WTC11 (cell line): ENCODE data around the gene SMC2. TPM values are rescaled to one million over a fixed set of nuclear protein-coding genes. Genes with fewer than 3 reads are reported as not detected.
A peak's percentile ranks its signal among the peaks of the same experiment; 100 is the strongest.

Experiments used
- ATAC-seq: fragments of 200-7000 bp; cut with Tn5 transposase; 2 replicates; pipeline ENCODE4 v1.10.0; 2021; ENCODE audit warnings: mild to moderate bottlenecking, moderate library complexity
- CTCF ChIA-PET: fragments of 300-600 bp; sonication (Branson Sonifier 250); formaldehyde crosslinking; loops from one replicate; lab custom pipeline; 2021; ENCODE audit warnings: antibody characterized with exemption; lab: Charles Lee
- POLR2A ChIA-PET: fragments of 350-600 bp; sonication (Branson Sonifier 250); formaldehyde crosslinking; loops from one replicate; lab custom pipeline; 2021; ENCODE audit warnings: antibody characterized with exemption; lab: Charles Lee
- DNase-seq: peaks from one replicate; pipeline ENCODE4 v3.0.0; 2021; ENCODE audit warnings: low spot score
- H3K27ac Mint-ChIP-seq: 2 replicates; pipeline ENCODE4 v1.8.0; 2021; ENCODE audit warnings: mixed read lengths
- H3K27me3 Mint-ChIP-seq: 2 replicates; pipeline ENCODE4 v1.8.0; 2021; ENCODE audit warnings: low read depth, mild to moderate bottlenecking, moderate library complexity, mixed read lengths
- H3K36me3 Mint-ChIP-seq: 2 replicates; pipeline ENCODE4 v1.8.0; 2021; ENCODE audit warnings: mixed read lengths
- H3K4me1 Mint-ChIP-seq: 2 replicates; pipeline ENCODE4 v1.8.0; 2022; ENCODE audit warnings: mixed read lengths
- H3K4me3 Mint-ChIP-seq: 2 replicates; pipeline ENCODE4 v1.8.0; 2021; ENCODE audit warnings: mild to moderate bottlenecking, moderate library complexity, mixed read lengths
- H3K9me3 Mint-ChIP-seq: 2 replicates; pipeline ENCODE4 v1.8.0; 2021; ENCODE audit warnings: mixed read lengths
- ATF1 ChIP-seq: sonication (generic); formaldehyde crosslinking; IDR thresholded peaks from 2 replicates; pipeline ENCODE4 v1.8.1; 2023; ENCODE audit warnings: mild to moderate bottlenecking, moderate library complexity, missing genetic modification reagents
- FOXP1 ChIP-seq: sonication (generic); formaldehyde crosslinking; IDR thresholded peaks from 2 replicates; pipeline ENCODE4 v1.8.0; 2022; ENCODE audit warnings: missing genetic modification reagents, mild to moderate bottlenecking, moderate library complexity, borderline replicate concordance
- JAZF1 ChIP-seq: fragments of 250-450 bp; sonication (Bioruptor Pico); IDR thresholded peaks from 2 replicates; pipeline ENCODE4 v1.9.0; 2021; ENCODE audit warnings: moderate library complexity, mild to moderate bottlenecking, inconsistent platforms
- MYBL2 ChIP-seq: sonication (generic); formaldehyde crosslinking; IDR thresholded peaks from 2 replicates; pipeline ENCODE4 v1.8.1; 2023; ENCODE audit warnings: mild to moderate bottlenecking, moderate library complexity, missing genetic modification reagents
- NFE2L1 ChIP-seq: sonication (generic); formaldehyde crosslinking; IDR thresholded peaks from 2 replicates; pipeline ENCODE4 v1.8.1; 2023; ENCODE audit warnings: missing genetic modification reagents
- SMAD4 ChIP-seq: sonication (generic); formaldehyde crosslinking; IDR thresholded peaks from 2 replicates; pipeline ENCODE4 v1.8.0; 2022; ENCODE audit warnings: mild to moderate bottlenecking, missing genetic modification reagents
- TEAD1 ChIP-seq: sonication (generic); formaldehyde crosslinking; IDR thresholded peaks from 2 replicates; pipeline ENCODE4 v1.8.0; 2022; ENCODE audit warnings: mild to moderate bottlenecking, missing genetic modification reagents
- TEAD4 ChIP-seq: sonication (generic); formaldehyde crosslinking; IDR thresholded peaks from 2 replicates; pipeline ENCODE4 v1.8.0; 2022; ENCODE audit warnings: mild to moderate bottlenecking, missing genetic modification reagents
- ZNF219 ChIP-seq: sonication (generic); formaldehyde crosslinking; IDR thresholded peaks from 2 replicates; pipeline ENCODE4 v1.8.0; 2023; ENCODE audit warnings: missing genetic modification reagents, mild to moderate bottlenecking, borderline replicate concordance
- ZNF317 ChIP-seq: sonication (generic); formaldehyde crosslinking; IDR thresholded peaks from 2 replicates; pipeline ENCODE4 v1.8.1; 2023; ENCODE audit warnings: low read depth, mild to moderate bottlenecking, moderate library complexity, missing genetic modification reagents, borderline replicate concordance
- ZNF416 ChIP-seq: fragments of 250-450 bp; sonication (Bioruptor Pico); IDR thresholded peaks from 2 replicates; pipeline ENCODE4 v1.9.0; 2021; ENCODE audit warnings: mild to moderate bottlenecking, inconsistent platforms
- ZNF423 ChIP-seq: fragments of 250-450 bp; sonication (Bioruptor Pico); IDR thresholded peaks from 2 replicates; pipeline ENCODE4 v2.1.2; 2022; ENCODE audit warnings: mild to moderate bottlenecking, moderate library complexity
- total RNA-seq: library from RNA; stranded (reverse); gene quantifications from 3 replicates; pipeline ENCODE4 v1.2.3, GENCODE V29; 2021
- TF ChIP-seq, protein P1 (sequence below): fragments of 250-450 bp; sonication (Bioruptor Pico); IDR thresholded peaks from 2 replicates; pipeline ENCODE4 v1.9.0; 2021; ENCODE audit warnings: moderate library complexity, mild to moderate bottlenecking, inconsistent platforms, borderline replicate concordance
- TF ChIP-seq, protein P2 (sequence below): sonication (generic); formaldehyde crosslinking; IDR thresholded peaks from 2 replicates; pipeline ENCODE4 v1.8.0; 2022; ENCODE audit warnings: mild to moderate bottlenecking, missing genetic modification reagents
- TF ChIP-seq, protein P3 (sequence below): sonication (generic); formaldehyde crosslinking; IDR thresholded peaks from 2 replicates; pipeline ENCODE4 v1.8.0; 2022; ENCODE audit warnings: missing genetic modification reagents
- TF ChIP-seq, protein P4 (sequence below): sonication (generic); formaldehyde crosslinking; IDR thresholded peaks from 2 replicates; pipeline ENCODE4 v1.8.0; 2022; ENCODE audit warnings: mild to moderate bottlenecking, missing genetic modification reagents
- TF ChIP-seq, protein P5 (sequence below): fragments of 250-450 bp; sonication (Bioruptor Pico); IDR thresholded peaks from 2 replicates; pipeline ENCODE4 v1.9.0; 2021; ENCODE audit warnings: mild to moderate bottlenecking
- TF ChIP-seq, protein P6 (sequence below): sonication (generic); formaldehyde crosslinking; IDR thresholded peaks from 2 replicates; pipeline ENCODE4 v1.8.0; 2023; ENCODE audit warnings: mild to moderate bottlenecking, missing genetic modification reagents
- TF ChIP-seq, protein P7 (sequence below): sonication (generic); formaldehyde crosslinking; IDR thresholded peaks from 2 replicates; pipeline ENCODE4 v1.8.0; 2023; ENCODE audit warnings: missing genetic modification reagents, mild to moderate bottlenecking, borderline replicate concordance

SMC2 gene
- total RNA-seq, 1 experiment from 2014 or later: 31.9 TPM

DNA sequence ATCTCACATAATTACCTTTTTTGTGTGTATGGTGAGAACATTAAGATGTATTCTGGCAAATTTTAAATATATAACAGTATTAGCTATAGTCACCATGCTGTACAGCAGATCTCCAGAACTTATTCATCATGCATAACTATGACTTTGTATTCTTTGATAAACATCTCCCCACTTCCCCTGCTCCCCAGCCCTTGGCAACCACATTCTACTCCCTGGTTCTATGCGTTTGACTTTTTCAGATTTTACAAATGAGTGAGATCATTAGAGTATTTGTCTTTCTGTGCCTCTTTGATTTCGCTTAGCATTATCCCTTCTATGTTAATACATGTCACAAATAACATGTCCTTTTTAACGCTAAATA, 49.4 kb downstream of the SMC2 start:
- Mint-ChIP-seq H3K4me1 (no peaks in the 10 kb centered on the region), H3K36me3 (peaks cover 7% of the 10 kb centered on the region; the same call in 1 of the 2 replicates), H3K27ac (no peak overlapping the region), H3K4me3 (no peak overlapping the region), H3K27me3 (no peaks in the 10 kb centered on the region), H3K9me3 (no peaks in the 10 kb centered on the region)
- no peak for TF ChIP-seq ZNF423 (CRISPR knock-in tag)
- TF ChIP-seq ZNF219 (CRISPR knock-in tag): no peak
- TF ChIP-seq, protein P1, sequence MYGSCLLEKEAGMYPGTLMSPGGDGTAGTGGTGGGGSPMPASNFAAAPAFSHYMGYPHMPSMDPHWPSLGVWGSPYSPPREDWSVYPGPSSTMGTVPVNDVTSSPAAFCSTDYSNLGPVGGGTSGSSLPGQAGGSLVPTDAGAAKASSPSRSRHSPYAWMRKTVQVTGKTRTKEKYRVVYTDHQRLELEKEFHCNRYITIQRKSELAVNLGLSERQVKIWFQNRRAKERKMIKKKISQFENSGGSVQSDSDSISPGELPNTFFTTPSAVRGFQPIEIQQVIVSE (CRISPR knock-in tag): no peak
- TF ChIP-seq MYBL2 (CRISPR knock-in tag): no peak
- TF ChIP-seq FOXP1 (CRISPR knock-in tag): no peak
- TF ChIP-seq TEAD1: no peak
- TF ChIP-seq ZNF416 (CRISPR knock-in tag): no peak
- TF ChIP-seq, protein P2, sequence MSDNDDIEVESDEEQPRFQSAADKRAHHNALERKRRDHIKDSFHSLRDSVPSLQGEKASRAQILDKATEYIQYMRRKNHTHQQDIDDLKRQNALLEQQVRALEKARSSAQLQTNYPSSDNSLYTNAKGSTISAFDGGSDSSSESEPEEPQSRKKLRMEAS: no peak
- POLR2A ChIA-PET: no interaction called here
- no peak for ATAC-seq
- no peak for DNase-seq
- CTCF ChIA-PET: no interaction called here

DNA sequence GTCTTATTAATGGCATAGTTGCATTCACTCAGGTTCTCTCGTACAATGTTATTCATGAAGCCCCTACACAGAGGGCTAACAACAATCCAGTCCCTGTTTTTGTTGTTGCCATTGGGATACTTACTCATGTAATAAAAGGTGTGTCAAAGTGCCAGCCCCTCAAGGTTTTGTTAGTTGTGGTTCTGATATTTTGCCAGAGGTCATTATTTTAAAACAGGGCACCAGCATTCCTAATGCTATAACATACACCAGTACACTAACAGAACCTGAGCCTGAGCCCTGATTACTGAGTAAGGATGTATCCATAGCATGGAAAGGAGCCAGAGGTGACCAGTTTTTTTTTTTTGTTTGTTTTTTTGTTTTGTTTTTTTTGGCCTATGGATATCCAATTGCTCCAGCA, 50.2 kb downstream of the SMC2 start:
- Mint-ChIP-seq H3K36me3 (peaks cover 5% of the 10 kb centered on the region; the same call in 1 of the 2 replicates), H3K9me3 (no peaks in the 10 kb centered on the region), H3K4me3 (no peak overlapping the region), H3K27me3 (no peaks in the 10 kb centered on the region), H3K4me1 (no peaks in the 10 kb centered on the region)
- DNase-seq (no peak), ATAC-seq (no peak)
- POLR2A ChIA-PET: no interaction called here
- CTCF ChIA-PET: no interaction called here
- TF ChIP-seq, protein P3, sequence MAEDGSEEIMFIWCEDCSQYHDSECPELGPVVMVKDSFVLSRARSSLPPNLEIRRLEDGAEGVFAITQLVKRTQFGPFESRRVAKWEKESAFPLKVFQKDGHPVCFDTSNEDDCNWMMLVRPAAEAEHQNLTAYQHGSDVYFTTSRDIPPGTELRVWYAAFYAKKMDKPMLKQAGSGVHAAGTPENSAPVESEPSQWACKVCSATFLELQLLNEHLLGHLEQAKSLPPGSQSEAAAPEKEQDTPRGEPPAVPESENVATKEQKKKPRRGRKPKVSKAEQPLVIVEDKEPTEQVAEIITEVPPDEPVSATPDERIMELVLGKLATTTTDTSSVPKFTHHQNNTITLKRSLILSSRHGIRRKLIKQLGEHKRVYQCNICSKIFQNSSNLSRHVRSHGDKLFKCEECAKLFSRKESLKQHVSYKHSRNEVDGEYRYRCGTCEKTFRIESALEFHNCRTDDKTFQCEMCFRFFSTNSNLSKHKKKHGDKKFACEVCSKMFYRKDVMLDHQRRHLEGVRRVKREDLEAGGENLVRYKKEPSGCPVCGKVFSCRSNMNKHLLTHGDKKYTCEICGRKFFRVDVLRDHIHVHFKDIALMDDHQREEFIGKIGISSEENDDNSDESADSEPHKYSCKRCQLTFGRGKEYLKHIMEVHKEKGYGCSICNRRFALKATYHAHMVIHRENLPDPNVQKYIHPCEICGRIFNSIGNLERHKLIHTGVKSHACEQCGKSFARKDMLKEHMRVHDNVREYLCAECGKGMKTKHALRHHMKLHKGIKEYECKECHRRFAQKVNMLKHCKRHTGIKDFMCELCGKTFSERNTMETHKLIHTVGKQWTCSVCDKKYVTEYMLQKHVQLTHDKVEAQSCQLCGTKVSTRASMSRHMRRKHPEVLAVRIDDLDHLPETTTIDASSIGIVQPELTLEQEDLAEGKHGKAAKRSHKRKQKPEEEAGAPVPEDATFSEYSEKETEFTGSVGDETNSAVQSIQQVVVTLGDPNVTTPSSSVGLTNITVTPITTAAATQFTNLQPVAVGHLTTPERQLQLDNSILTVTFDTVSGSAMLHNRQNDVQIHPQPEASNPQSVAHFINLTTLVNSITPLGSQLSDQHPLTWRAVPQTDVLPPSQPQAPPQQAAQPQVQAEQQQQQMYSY (CRISPR knock-in tag): peak; percentile 54
- no peak for TF ChIP-seq SMAD4 (CRISPR knock-in tag)
- TF ChIP-seq, all 79 proteins: peak for 1
- H3K27ac Mint-ChIP-seq: no peak overlapping the region

DNA sequence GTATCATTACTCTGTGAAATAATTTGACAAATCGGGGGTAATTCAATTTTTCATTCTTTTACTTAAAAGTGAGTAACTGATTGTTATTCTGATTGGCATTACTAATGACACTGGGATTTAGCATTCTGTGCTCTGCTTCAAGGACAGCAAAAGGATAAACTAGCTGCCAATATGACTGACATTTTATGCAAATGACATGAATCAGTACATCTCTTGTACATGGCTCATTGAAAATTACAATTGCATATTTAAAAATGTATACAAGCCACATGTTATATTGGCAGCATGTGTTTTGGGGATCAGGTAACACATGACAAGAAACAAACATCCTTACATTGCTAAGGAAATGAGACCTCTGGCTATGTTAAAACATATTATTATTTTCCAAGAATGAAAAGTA, 79.0 kb downstream of the SMC2 start:
- H3K4me1 Mint-ChIP-seq: peaks cover 9% of the 10 kb centered on the region
- H3K9me3 Mint-ChIP-seq: peaks cover 13% of the 10 kb centered on the region
- POLR2A ChIA-PET: no interaction called here
- no peak for DNase-seq
- TF ChIP-seq, protein P4, sequence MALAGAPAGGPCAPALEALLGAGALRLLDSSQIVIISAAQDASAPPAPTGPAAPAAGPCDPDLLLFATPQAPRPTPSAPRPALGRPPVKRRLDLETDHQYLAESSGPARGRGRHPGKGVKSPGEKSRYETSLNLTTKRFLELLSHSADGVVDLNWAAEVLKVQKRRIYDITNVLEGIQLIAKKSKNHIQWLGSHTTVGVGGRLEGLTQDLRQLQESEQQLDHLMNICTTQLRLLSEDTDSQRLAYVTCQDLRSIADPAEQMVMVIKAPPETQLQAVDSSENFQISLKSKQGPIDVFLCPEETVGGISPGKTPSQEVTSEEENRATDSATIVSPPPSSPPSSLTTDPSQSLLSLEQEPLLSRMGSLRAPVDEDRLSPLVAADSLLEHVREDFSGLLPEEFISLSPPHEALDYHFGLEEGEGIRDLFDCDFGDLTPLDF (CRISPR knock-in tag): no peak
- TF ChIP-seq JAZF1 (CRISPR knock-in tag): no peak
- no peak for TF ChIP-seq ZNF317 (CRISPR knock-in tag)
- TF ChIP-seq, protein P5, sequence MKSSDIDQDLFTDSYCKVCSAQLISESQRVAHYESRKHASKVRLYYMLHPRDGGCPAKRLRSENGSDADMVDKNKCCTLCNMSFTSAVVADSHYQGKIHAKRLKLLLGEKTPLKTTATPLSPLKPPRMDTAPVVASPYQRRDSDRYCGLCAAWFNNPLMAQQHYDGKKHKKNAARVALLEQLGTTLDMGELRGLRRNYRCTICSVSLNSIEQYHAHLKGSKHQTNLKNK (CRISPR knock-in tag): no peak
- no peak for TF ChIP-seq ZNF219 (CRISPR knock-in tag)
- TF ChIP-seq TEAD4 (CRISPR knock-in tag): no peak
- TF ChIP-seq MYBL2 (CRISPR knock-in tag): no peak
- TF ChIP-seq, protein P6, sequence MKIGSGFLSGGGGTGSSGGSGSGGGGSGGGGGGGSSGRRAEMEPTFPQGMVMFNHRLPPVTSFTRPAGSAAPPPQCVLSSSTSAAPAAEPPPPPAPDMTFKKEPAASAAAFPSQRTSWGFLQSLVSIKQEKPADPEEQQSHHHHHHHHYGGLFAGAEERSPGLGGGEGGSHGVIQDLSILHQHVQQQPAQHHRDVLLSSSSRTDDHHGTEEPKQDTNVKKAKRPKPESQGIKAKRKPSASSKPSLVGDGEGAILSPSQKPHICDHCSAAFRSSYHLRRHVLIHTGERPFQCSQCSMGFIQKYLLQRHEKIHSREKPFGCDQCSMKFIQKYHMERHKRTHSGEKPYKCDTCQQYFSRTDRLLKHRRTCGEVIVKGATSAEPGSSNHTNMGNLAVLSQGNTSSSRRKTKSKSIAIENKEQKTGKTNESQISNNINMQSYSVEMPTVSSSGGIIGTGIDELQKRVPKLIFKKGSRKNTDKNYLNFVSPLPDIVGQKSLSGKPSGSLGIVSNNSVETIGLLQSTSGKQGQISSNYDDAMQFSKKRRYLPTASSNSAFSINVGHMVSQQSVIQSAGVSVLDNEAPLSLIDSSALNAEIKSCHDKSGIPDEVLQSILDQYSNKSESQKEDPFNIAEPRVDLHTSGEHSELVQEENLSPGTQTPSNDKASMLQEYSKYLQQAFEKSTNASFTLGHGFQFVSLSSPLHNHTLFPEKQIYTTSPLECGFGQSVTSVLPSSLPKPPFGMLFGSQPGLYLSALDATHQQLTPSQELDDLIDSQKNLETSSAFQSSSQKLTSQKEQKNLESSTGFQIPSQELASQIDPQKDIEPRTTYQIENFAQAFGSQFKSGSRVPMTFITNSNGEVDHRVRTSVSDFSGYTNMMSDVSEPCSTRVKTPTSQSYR (CRISPR knock-in tag): no peak
- no peak for TF ChIP-seq ATF1 (CRISPR knock-in tag)
- TF ChIP-seq NFE2L1: no peak
- TF ChIP-seq, protein P7, sequence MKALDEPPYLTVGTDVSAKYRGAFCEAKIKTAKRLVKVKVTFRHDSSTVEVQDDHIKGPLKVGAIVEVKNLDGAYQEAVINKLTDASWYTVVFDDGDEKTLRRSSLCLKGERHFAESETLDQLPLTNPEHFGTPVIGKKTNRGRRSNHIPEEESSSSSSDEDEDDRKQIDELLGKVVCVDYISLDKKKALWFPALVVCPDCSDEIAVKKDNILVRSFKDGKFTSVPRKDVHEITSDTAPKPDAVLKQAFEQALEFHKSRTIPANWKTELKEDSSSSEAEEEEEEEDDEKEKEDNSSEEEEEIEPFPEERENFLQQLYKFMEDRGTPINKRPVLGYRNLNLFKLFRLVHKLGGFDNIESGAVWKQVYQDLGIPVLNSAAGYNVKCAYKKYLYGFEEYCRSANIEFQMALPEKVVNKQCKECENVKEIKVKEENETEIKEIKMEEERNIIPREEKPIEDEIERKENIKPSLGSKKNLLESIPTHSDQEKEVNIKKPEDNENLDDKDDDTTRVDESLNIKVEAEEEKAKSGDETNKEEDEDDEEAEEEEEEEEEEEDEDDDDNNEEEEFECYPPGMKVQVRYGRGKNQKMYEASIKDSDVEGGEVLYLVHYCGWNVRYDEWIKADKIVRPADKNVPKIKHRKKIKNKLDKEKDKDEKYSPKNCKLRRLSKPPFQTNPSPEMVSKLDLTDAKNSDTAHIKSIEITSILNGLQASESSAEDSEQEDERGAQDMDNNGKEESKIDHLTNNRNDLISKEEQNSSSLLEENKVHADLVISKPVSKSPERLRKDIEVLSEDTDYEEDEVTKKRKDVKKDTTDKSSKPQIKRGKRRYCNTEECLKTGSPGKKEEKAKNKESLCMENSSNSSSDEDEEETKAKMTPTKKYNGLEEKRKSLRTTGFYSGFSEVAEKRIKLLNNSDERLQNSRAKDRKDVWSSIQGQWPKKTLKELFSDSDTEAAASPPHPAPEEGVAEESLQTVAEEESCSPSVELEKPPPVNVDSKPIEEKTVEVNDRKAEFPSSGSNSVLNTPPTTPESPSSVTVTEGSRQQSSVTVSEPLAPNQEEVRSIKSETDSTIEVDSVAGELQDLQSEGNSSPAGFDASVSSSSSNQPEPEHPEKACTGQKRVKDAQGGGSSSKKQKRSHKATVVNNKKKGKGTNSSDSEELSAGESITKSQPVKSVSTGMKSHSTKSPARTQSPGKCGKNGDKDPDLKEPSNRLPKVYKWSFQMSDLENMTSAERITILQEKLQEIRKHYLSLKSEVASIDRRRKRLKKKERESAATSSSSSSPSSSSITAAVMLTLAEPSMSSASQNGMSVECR: no peak
- H3K27me3 Mint-ChIP-seq: no peaks in the 10 kb centered on the region
- H3K4me3 Mint-ChIP-seq: no peak overlapping the region
- no peak overlapping the region for H3K27ac Mint-ChIP-seq
- CTCF ChIA-PET: no interaction called here
- no peaks in the 10 kb centered on the region for H3K36me3 Mint-ChIP-seq
- no peak for ATAC-seq
